DND-41 (cell line): ENCODE results near the gene RRAS.
"Not testable (repeated sequence)": the region's sequence is repeated elsewhere in the genome, so short reads cannot be mapped to it uniquely, and the experiment has no call there.

Source experiments
- EZH2 ChIP-seq: IDR thresholded peaks from 3 replicates; pipeline ENCODE4 v1.6.1; 2012; ENCODE audit warnings: borderline replicate concordance, low read depth, mild to moderate bottlenecking, moderate library complexity, low read length, inconsistent platforms; ENCODE audit not compliant: severe bottlenecking
- TF ChIP-seq, protein P1 (sequence below): IDR thresholded peaks from 2 replicates; pipeline ENCODE4 v1.5.1; 2012; ENCODE audit warnings: borderline replicate concordance, low read length, moderate library complexity, mild to moderate bottlenecking; ENCODE audit not compliant: poor library complexity, severe bottlenecking; ENCODE audit errors: extremely low read depth

- TF ChIP-seq, protein P1, sequence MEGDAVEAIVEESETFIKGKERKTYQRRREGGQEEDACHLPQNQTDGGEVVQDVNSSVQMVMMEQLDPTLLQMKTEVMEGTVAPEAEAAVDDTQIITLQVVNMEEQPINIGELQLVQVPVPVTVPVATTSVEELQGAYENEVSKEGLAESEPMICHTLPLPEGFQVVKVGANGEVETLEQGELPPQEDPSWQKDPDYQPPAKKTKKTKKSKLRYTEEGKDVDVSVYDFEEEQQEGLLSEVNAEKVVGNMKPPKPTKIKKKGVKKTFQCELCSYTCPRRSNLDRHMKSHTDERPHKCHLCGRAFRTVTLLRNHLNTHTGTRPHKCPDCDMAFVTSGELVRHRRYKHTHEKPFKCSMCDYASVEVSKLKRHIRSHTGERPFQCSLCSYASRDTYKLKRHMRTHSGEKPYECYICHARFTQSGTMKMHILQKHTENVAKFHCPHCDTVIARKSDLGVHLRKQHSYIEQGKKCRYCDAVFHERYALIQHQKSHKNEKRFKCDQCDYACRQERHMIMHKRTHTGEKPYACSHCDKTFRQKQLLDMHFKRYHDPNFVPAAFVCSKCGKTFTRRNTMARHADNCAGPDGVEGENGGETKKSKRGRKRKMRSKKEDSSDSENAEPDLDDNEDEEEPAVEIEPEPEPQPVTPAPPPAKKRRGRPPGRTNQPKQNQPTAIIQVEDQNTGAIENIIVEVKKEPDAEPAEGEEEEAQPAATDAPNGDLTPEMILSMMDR, result not testable (repeated sequence)
- TF ChIP-seq EZH2, result not testable (repeated sequence)
Observed at GRCh38 chr19:49617860-49618259, 22.1 kb downstream of the RRAS start.
